ENCODE measurements around the gene ANKDD1A.

ANKDD1A gene

DNA sequence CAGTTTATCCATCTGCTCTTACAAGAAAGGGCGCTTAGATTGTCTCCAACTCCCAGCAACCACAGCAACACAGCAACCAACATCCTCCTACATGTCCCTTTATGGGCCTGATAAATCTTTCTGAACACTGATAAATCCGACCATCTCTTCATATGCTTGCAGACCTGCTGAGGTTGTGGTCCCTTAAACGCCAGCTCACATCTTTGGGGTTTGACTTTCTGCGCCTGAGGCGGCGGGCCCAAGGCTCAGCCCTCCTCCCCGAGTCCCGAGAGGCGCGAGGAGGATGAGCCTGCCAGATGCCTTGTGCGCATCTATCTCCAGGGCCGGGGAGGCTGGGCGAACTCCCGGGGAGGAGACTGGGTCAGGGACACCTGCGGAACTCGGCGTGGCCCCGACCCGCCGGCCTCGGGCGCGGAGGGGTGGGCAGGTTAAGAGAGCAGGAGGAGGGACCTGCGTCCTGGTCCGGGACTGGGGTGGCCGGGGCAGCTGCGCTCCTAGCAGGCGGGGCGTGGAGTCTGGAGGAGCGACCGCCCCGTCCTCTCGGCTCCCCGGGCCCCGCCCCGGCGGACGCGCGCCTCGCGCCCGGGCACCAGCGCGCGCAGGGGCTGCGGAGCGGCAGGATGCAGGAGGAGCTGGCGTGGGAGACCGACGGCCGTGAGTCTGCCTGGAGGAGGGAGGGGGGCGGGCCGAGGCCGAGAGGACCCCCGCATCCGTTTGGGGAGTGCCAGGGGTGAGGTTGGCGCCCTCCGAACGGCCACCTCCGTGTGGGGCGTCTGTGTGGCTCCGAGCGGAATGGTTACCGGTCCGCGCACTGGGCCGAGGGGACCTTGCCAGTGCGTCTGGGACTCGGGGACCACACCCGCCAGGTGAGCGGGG is at the start of gene ANKDD1A:
Gene ANKDD1A, plus strand, starts transcription at position 592 of the 876 bp plus-strand sequence. Its CDS starts 29 bp downstream, at position 621.
- DNase-seq: no peak

DNA sequence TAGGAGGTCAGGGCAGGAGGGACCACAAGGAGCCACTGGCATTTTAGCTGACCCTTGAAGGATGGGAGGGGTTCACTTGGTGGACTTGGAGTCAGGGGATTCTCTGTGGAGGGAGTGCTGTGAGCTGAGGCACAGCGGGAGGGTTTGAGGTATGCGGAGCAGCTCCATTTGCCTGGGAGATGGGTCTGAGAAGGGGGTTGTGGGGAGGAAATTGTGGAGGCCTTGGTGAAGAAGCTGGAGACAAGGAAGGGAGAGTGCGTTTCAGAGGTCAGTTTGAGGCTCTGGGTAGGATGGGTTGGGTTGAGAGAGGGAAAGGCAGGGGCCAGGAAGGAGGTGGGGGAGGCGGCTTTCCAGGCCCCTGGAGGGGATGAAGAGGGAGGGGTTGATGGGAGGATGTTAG is 49.7 kb upstream of the ANKDD1A start:
- DNase-seq: no peak

DNA sequence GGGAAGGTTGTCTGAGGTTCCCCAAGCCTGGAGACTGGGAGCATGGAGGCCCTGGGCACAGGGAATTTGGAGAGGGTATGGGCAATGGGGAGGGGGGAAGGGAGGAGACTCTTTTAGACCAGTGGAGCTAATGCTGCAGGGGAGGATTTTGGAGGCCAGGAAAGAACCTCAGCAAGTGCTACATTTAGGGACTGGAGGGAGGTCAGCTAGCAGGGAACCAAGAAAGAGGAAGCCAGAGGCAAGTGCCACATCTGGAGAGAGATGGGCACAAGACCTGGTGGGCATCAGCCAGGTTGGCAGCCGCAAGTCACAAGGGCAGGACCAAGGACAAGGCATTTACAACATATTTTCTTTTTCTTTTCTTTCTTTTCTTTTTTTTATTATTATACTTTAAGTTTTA is 49.3 kb upstream of the ANKDD1A start:
- no peak for DNase-seq

DNA sequence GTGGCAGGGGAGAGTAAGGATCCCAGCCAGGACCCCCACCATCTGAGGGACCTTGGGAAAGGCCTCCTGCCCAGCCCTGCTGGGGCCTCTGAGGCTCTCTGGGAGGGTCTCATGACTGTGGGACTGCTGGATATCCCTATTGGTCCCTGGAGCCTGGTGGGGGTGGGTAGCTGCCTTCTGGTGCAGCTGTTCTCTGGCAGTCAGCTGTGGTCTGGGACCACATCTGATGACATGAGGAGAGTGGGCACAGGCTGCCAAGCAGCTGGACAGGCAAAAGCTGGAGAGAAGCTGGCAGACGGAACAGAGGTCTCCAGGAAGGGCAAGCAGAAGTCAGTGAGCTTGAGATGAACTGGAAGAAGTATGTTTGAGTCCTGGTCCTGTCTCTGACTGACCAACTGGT is 47.6 kb upstream of the ANKDD1A start:
- DNase-seq: no peak

DNA sequence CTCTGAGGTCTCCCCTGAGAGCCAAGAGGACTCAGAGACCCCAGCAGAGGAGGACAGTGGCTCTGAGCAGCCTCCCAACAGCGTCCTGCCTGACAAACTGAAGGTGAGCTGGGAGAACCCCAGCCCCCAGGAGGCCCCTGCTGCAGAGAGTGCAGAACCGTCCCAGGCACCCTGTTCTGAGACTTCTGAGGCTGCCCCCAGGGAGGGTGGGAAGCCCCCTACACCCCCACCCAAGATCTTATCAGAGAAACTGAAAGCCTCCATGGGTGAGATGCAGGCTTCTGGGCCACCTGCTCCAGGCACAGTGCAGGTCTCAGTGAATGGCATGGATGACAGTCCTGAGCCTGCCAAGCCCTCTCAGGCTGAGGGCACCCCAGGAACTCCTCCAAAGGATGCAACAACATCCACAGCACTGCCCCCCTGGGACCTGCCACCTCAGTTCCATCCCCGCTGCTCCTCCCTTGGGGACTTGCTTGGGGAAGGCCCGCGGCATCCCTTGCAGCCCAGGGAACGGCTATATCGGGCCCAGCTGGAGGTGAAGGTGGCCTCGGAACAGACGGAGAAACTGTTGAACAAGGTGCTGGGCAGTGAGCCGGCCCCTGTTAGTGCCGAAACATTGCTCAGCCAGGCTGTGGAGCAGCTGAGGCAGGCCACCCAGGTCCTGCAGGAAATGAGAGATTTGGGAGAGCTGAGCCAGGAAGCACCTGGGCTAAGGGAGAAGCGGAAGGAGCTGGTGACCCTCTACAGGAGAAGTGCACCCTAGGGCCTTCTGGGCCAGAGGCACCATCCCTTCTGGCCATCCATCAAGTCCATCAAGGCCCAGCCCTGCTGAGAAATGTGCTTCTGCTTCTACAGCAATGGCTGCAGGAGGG is 46.3 kb upstream of the ANKDD1A start:
- DNase-seq: no peak

DNA sequence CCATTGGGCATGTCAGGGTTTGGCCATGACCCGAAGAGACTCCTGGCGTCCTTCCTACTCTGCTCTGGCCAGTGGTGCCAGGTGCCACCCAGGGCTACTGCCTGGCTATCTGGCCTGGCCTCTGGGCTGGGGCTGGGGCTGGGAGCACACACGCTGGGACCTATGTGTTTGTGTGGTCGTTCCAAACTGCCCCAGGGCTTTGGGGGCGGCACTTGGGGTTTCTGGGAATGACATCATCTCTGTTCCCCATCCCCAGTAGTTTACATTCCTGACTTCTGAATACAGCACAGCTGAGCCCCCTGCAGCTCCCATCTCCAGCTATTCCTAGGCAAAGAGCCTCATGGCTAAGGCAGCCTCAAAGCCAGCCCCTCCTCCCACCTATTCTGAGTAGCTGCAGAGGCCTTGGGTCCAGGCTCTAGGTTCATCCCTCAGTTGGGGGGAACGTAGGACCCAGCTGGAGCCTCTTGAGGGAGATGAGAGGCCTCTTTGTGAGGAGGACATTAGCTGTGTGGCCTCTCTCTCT is 45.6 kb upstream of the ANKDD1A start:
- no peak for DNase-seq

DNA sequence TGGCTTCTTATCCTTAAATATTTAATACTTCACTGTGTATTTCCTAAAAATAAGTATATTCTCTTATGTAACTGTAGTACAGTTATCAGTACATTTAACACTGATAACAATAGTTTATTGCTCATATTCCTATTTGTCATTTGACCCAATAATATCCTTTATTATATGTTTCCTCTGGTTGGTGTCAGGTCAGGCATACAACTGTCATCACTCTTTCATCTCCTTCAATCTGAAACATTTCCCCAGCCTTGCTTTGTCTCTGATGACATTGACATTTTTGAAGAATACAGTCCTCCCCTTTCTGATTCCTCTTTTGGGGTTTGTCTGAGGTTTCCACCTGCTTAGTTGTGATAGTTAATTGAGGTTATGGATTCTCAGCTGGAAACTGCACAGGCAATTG is 42.2 kb upstream of the ANKDD1A start:
- DNase-seq: no peak

DNA sequence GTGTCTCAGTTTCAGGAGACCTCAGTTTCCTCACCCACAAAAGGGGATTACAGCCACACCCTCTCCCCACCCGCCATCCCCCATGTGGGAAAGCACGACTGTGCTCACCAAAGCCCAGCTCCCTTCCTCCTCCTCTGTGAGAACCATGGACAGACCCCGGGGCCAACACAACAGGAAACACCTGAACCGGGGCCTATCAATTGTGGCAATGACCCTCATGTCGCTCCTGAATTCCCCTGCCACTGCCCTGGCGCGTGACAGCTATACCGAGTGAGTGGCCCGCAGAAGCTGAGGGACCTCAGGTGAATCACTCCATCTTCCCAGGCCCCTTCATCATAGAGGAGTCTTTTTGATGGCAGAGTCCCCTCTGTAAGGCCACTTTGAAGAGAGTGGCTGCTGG is 41.3 kb upstream of the ANKDD1A start:
- DNase-seq: no peak

DNA sequence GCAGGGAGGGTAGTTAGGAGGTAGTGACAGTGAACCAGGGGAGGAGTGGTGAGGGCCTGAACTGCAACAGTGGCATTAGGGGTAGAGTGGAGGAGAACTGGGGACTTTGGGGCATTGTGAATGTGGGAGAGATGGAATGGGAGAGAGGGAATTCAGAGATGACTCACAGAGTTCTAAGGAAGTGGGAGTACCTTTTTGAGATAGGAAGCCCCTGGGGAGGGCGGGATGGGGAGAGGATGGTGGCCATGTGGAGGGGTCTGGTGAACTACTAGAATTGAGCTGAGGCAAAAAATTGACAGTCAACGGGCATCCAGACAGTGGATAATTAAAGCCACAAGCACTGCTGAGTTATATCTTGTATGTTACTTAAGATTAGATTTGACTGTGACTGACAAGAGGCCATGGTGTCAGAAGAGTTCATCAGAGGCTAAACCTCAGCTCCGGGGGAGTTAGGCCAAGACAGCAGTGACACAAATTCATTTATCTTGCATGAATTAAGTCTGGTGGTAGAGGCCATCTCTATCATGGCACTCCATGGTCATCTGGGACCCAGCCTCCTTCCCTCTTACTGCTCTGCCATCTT is 36.0 kb upstream of the ANKDD1A start:
- no peak for DNase-seq

DNA sequence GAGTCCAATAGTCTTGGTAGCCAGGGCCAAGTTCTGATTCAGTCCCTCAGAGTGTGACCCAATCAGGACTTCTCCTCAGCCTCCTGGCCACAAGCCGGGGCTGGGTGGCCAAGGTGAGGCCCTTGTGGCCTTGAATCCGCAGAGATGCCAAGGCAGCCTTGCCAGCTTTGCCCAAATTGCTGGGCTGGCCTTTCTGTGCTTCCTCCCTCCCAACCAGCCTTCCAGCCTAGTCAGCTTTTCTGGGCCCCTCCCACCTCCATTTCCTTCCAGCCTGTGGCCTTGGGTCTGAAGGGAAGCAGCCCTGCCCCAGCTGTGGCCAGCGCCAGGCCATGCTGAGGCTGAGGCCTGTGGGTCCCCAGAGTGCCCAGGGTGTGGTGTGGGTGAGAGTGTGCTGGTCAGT is 34.3 kb upstream of the ANKDD1A start:
- peak; percentile 41 for DNase-seq

DNA sequence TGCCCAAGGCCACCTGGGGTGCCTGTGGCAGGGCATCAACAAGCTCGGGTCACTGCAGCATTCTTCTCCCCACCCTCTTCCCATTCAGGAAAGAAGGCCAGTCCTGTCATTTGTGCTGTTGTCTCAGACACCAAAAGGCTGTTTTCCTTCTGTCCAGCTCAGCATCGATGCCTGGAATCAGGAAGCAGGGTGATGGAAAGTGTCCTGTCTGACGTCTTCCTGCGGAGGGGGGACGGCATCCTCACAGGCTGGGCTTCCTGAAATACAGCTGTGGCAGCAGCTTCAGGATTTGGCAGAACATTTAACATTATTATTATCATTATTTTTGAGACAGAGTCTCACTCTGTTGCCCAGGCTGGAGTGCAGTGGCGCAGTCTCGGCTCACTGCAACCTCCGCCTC is 33.0 kb upstream of the ANKDD1A start:
- no peak for DNase-seq

DNA sequence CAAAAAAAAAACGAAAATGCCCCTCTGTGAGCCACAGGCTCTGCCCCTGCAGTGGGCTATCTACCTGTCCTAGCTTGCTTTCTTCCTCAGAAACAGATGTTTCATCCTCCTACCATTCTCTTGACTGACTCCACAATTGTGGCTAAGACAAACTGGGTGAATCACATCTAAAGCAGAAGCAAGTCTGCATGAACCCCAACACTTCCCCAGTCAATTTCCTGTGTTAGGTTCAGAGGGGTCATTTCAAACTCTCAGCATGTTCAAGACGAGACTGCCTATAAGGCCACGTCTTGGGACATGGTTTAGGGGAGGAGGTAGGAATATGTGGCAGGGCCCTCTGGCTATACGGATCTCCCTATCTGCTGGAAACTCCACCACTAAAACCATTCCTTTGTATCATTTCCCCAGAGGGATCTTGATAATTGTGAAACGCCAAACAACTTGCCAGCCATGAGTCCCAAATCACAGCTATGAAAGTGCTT is 28.6 kb upstream of the ANKDD1A start:
- DNase-seq: peak; percentile 52

DNA sequence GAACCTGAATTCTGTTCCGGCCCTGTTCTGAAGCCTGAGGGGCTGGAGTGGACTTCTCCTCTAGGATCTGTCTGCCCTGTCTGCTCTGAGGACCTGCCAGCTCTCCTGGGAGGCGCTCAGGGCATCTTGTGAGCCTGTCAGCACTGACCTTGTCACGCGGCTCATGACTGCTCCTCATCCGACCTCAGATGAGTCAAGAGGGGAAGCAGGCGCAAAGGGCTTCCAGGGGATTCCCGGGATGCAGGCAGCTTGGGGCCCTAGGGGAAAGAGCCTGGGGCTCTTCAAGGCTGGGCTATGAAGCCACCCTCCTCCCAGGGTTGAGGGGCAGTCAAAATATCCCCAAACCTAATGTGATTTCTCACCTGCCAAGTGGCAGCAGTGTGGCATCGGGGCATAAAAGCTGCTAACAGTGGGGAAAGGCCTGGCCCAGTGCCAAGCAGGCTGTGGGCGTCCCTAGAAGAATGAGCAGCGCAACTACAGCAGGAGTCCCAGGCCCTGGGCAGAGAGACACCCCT is 27.6 kb upstream of the ANKDD1A start:
- DNase-seq: peak; percentile 83

DNA sequence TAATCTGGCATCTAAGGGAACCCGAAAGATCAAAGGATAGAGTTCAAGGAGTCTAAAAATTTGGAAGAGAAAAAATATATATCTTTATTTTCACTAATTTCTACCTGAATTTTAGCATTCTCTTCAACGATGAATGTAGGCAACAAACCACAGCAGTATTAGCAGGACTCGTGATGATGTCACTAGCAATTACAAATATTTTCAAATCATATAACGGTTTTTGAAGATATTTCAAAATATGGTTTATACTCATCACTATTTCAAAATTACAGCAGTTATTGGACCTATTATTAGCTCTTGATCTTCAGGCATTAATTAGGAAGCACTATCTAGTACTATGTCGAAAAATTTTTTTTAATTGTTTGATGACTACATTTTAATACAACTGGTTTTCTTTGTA is 27.0 kb upstream of the ANKDD1A start:
- no peak for DNase-seq

DNA sequence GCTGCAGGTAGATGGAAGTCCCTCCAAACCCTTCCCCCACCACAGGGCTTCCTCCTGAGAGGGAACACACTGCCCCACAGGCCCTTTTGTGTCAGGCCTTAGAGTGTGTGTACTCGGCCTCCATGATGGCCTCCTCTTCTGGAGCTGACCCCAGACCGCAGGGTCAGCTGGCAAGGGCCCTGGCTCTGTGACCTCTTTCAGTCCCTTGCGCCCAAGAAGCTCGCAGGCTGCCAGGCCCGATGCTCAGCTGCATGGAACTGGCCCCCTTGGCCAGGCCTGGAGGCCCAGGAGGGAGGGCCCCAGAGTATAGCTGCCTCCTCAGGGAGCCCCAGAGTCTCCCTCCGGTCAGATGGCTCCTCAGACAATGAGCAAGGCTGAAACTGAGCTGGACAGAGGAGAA is 23.4 kb upstream of the ANKDD1A start:
- no peak for DNase-seq

DNA sequence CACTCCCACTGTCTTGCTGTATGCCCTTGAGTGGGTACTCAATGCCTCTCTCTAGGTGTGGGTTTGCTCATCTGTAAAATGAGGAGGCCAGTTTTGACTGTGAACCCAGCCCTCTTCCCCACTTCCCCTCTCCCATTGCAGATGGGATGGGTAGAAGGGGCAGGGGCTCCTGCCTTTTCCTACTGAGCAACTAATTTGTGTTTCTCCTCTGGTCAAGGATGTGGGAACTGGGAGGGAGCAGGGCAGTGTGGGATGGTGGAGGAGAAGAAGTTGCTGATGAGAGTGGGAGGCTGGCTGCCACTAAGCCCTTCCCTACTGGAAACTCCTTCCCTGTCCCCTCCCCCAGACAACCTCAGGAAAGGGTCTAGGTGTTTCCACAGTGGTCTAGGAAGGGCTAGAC is 20.1 kb upstream of the ANKDD1A start:
- no peak for DNase-seq

DNA sequence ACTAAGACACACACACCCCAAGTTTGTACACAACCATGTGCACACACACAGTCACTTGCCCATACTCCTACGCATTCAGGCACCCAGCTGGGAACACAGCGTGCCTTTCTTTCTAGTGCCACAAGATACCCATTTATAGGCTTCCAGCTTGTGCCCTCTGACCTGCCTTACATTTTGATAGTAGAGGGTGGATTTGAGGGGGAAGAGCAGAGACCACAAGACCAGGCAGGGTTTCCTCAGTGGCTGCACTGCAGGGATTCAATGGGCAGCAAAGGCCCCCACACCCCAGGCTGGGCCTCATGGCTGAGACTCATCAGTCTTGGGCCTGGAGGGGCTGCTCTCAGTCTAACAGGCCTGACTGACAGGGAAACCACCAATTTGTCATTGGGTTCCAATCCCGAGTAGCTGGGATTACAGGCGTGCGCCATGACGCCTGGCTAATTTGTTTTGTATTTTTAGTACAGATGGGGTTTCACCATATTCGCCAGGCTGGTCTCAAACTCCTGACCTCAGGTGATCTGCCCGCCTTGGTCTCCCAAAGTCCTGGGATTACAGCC is 18.8 kb upstream of the ANKDD1A start:
- DNase-seq: no peak

DNA sequence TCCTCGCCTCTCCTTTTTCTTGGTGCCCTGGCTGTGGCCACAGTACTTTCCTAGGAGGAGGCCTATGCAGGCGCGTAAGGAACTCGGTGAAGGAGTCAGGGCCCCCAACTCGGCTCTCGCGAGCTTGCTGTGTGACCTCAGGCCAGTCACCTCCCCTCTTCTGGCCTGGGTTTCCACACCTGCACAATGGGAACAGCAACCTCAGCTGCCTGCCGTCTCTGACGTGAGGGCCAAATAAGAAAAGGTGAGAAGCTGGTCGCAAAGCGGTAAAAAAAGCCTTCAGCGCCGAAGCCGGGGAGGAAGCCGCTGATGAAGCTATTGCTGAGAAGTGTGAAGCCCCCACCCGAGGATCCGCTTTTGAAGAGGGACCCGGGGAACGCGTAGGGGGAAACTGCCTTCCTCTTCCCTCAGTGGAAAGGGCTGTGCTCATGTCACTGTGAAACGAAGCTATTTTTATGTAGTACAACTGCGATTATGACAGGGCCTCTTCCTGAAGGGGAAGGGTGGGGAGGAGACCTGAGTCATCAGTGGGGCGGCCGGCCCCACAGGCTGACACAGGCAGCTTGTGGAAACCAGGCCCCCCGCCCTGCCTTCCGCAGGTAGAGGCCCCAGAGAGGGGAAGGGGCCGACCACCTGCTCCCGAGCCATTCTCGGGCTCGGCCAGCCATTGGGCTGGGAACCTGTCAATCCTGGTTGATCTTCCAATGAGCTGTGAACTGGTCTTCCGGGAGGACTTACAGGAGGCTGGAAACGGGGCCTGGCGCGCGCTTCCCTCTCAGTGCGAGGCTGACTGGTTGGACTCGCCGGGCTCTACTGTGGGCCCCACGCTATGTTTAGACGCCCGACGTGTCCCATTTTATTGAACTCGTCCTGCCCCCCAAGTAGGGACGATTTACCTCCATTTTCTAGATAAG is 18.0 kb upstream of the ANKDD1A start:
- peak; percentile 97 for DNase-seq

DNA sequence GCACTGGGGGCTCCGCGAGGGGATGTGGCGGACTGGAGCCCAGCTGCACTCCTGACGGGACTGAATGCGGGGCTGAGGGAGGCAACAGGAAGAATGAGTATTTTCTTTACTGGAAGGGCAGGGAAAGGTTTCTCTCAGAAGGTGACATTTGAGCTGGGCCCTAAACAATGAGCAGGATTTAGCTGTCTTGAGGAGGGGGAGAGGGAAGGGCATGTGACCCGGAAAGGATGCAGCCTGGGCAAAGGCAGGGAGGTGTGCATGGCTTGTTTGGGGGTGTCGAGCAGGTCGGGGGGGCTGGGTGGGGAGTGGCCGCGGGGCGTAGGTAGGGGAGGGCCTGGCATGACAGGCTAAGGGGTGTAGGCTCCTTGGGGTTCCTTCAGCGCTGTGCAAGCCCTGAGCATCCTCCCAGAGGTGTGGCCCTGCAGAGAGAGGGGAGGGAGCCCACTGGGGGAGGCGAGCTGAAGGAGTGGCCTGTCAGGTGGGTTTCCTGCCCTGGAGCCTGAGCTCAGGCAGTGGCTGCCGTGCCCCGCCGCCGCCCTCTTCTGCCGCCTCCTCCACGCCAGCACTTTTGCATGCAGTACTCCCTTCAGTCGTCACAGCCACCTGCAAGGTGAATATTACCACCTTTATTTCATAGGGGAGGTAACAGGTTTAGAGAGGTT is 17.2 kb upstream of the ANKDD1A start:
- DNase-seq: peak; percentile 87

DNA sequence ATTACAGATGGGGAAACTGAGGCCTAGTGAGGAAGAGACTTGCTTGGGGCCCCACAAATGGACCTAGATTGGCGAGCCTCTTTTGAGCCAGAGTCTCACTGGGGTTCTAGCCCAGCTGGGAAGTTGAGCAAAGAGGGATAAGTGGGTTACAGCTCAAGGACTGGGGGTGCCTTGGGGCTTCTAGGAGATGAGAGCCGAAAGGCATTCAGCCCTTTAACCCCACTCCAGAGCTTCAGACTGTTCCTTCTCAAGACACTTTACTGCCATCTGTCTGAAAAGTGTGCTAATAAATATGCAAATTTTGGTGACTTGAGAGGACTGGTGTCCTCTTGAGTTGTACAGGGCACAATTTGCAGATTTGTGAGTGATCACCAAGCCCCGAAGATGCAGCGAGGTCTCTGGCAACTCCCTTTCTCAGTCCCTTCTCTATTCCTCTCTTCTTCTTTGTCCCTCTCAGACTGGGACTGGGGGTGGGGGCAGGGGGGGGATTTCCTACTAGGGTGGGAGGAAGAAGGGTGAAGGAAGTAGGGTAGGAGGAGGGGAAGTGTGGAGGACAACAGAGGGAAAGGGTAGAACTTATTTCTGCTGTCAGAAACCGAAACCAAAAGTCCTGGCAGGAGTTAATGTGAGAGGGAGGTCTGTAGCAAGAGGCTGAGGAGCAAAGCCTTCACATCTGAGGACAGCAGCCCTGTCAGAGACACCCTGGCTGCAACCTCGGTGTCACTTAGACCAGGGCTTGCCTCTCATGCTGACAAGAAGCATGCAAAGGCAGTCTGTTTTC is 16.2 kb upstream of the ANKDD1A start:
- DNase-seq: peak; percentile 45

Measured in CD4-positive, alpha-beta T cell treated with Interferon gamma for 1 hour (primary cell).